NCI-H2171 (cell line): ENCODE measurements around the gene NOTCH1.
A peak's percentile ranks its signal among the peaks of the same experiment; 100 is the strongest.
"Not testable (repeated sequence)": the region's sequence is repeated elsewhere in the genome, so short reads cannot be mapped to it uniquely, and the experiment has no call there.

Experiments used
- DNase-seq: peaks from one replicate; lab custom pipeline; 2025; lab: John Stamatoyannopoulos, UW

NOTCH1 gene

DNA sequence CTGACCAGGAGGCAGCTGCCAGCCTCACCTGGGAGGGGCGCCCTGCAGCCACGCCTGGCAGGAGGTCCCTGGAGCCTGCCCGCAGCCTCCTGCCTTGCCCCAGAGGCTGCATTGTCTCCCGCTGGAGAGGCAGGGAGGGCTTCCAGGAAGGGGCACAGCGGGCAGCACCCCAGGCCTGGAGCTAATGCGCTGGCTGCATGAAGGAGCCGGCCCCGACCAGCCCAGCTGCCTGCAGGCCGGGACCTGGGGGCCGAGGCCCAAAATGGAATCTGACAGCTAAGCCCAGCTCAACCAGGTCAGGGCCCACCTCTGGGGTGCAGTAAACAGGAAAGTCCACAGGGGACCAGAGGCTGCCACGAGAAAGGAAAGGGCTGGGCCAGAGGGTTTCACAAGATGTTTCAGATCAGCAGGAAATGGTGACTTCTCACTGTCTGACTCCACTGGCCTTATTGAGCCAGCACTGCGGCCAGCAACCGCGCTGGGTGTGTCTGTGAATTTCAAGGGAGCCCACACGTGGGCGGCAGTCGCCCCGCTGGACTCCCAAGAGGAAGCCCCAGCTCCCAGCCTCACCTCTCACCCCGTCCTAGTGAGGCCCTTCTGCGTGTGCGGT is 18.6 kb upstream of the NOTCH1 start:
- no peak for DNase-seq

- no peak for DNase-seq
Observed at GRCh38 chr9:136563646-136564325, 17.9 kb upstream of the NOTCH1 start.

- no peak for DNase-seq
Observed at GRCh38 chr9:136562746-136563495, 17.1 kb upstream of the NOTCH1 start.

DNA sequence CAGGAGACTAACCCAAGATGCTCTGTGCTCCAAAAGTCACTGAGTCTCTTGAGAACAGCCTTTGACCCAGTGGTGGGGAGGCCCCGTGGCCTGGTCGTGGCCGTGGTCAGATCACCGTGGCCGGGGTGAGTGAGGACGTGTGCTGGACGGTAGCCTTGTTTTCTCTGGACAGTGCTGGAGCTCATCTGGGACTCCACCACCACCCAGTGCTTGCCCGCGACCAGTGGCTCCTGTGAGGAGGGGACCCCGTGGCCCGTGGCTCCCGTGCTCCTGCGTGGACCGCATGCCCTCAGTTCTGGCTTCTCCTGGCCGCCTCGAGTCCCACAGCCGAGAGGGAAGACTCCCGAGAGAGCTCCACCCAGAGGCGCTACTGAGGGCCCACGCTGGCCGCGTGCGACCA is 15.9 kb upstream of the NOTCH1 start:
- DNase-seq: no peak

GRCh38 chr9:136560586-136560985 is 14.7 kb upstream of the NOTCH1 start:
- DNase-seq: no peak

- DNase-seq: not testable (repeated sequence)
Observed at GRCh38 chr9:136559371-136559770, 13.5 kb upstream of the NOTCH1 start.

DNA sequence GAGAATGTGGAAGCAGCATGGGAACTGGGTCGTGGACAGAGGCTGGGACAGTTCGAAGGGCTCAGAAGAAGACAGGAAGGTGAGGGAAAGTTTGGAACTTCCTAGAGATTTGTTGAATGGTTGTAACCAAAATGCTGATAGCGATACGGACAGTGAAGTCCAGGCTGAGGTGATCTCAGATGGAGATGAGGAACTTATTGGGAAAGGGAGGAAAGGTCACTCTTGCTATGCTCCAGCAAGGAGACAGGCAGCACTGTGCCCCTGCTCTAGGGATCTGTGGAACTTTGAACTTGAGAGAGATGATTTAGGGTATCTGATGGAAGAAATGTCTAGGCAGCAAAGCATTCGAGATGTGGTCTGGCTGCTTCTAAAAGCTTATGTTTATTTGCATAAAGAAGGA is 13.0 kb upstream of the NOTCH1 start:
- not testable (repeated sequence) for DNase-seq

GRCh38 chr9:136558373-136558772 is 12.5 kb upstream of the NOTCH1 start:
- DNase-seq: no peak

GRCh38 chr9:136557036-136557435 is 11.2 kb upstream of the NOTCH1 start:
- no peak for DNase-seq

DNA sequence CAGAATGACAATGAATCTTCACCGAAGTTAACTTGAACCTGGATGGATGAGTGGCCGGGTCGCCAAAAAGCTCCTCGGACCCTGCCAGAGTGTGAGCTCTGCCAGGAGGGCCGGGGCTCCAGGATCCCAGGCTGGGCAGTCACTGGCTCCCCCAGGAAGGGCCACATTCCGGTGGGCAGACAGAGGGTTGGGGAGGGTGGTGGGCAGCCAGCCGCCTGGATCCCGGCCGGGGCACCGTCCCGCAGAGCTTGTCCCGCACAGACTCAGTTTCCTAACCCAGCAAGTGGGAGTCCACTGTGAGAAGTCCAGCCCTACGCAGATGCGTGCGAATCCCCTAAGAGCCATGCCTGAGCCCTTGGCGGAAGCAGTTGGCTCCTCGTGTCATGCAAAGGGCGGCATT is 10.3 kb upstream of the NOTCH1 start:
- DNase-seq: no peak

DNA sequence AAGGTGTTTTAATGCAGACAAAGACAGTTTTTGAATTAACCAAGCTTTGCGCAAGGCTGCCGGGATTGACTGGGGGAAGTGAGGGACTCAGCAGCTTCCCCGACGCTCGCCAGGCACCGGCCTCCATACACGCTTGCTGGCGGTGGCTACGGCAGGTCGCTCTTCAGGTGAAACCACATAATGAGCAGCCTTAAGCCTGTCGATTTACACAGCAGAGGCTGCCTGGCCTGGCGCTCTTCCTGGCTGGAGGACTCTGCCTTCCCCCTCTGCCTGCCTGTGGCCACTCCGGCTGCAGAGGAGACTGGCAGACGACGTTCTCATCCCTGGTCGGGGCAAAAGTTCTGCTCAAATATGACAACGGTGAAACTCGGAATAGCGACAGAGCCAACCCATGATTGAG is 9.0 kb upstream of the NOTCH1 start:
- no peak for DNase-seq

DNA sequence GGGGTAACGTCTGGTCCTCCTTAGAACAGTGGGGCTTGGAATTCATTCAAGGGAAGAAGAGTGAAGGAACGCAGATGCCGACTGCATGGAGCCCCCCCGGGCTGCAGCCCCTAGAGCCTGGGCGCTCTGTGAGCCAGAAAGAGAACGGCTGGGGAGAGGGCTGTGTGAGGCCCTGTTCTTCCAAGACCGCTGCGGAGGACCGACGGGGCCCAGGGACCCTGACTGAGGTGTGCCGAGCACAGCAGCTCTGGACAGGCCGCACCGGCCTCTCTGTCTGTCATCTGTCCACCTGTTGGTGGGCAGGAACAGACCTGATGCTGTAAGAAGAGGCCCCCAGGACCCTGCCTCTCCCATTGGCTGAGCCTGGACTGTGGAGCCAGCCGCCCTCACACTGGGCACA is 7.7 kb upstream of the NOTCH1 start:
- DNase-seq: no peak

DNA sequence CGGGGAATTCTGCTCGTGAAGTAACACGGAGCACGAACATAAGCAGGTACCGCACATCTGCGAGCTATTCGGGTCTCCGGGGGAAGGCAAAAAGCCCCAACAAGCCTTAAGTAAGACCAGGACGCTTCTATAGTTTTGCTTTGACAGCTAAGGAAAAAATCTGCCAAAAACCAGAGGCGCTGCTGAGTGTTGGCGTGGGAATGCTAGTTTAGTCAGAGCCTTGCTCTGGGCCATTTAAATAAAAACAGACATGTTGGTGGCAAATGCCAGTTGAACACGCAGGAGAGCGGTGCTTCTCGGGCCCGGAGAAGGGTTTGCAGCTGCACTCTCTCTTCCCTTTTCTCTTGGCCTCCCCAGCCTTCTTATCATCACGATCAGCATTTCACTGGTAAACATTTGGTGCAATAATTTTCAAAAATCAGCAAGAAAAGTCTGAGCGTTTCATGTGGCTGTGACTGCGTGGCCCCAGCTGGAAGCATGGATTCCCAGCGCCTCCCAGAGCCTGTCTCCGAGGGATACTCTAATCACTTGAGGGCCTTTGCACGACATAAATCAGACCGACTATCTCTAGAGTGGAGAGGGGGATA is 6.4 kb upstream of the NOTCH1 start:
- no peak for DNase-seq

- no peak for DNase-seq
Observed at GRCh38 chr9:136551401-136552116, 5.7 kb upstream of the NOTCH1 start.

DNA sequence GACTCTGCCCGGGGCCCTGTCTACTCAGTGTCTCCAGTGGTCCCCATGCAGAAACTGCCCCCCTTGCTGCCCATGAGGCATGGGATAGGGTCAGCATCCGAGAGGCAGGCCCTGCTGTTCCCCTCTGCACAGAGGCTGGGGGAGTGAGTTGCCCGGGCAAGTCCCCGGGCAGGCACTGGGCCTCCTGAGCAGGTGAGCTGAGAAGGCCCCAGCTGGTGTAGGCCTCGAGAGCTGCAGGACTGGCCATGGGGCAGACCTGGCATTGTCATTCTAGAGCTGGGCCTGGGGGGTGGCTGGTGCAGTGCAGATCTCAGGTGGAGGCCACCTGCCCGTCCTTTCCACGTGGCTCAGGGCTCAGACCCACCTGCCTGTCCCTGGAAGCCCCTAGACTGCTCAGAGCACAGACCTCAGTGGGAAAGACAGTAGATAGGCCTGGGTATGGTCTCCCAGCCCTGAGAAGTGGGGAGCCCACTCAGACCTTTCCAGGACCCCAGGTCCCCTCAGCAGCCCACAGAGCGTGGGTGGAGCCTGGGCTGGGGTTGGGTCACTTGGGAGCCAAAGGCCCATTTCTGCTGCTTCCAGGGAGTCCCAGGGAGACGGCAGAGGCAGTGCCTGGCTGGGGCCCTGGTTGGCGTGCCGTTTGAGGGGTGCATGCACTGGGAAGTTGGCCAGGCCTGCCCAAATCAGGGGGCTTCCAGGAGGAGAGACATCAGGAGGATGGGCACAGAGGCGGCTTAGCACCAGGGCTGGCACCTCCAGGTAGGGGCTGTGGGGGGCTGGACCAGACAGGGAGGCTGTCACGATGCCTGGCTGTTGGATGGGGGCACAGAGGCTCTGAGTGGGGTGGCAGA is 4.8 kb upstream of the NOTCH1 start:
- DNase-seq: no peak

- DNase-seq: no peak
Observed at GRCh38 chr9:136549010-136549980, 3.4 kb upstream of the NOTCH1 start.

DNA sequence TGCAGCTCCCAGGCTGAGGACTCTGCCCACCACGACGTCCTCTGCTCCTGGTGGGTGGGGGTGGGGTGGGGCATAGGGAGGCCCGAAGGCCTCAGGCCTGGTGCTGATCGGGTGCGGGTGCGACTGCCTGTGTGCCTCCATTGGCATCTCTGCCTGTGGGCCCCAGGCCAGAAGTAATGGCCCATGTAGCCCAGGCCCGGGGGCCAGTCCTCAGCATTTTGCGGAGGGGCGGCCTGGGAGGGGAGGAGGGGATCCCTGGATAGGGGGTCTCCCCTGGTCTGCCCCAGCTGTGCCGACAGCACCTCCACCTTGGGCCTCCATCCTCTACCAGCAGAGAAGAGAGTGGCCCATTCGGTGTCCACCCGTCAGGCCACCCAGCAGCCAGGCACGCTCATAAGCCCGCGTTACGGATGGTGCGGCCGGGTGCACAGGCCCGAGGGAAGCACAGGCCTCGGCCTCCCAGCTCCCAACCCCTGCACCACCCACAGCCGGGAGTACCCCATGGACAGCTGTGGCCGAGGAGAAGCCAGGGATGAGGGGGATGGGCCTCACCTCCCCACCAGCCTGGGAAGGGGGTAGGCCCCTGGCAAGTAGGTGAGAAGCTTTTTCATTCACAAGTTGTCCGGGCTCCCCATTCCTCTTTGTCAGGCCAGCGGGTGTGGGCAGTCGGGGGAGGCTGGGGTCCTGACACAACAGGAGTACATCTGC is 1.8 kb upstream of the NOTCH1 start:
- DNase-seq: no peak

DNA sequence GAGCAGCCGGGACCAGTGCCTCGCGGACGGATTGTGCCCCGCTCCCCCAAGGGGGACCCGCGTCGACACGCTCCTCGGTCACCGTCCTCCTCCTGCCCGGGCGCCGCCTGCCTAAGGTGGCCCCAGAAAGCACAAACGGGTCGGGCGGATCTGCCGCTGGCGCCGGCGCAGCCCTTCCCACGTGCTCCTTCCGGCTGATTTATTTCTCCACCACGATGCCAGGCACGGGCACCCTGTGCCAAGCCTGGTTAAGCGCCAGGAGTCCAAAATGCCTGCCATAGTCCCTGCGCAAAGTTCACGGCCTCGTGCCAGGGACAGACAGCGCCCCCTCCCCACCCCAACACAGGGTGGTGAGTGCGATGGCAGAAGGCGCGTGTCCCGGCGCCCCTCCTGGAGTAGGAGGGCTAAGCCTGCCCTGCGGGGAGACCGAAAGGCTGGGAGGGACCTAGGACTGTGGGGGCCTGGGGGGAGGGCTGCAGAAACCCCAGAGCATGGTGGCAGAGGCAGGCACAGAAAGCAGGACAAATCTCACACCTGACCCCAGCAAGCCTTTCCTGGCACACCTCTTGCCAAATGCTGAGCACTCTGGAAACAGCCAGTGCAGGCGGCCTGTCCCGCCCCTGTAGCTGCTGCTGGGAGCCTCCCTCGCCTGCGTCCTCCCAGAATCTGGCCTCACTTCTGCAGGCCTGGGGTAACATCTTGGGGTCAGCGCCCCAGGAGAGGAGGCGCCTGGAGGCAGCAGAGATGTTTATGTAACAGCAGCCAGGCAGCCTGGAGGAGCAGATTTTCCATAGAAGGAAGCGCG is 1.1 kb upstream of the NOTCH1 start:
- DNase-seq: peak; percentile 49

GRCh38 chr9:136545692-136545964 is 220 bp downstream of the NOTCH1 start:
- no peak for DNase-seq
